HFFc6 (cell line): ENCODE results near the gene CCDC71. TPM values are rescaled to one million over a fixed set of nuclear protein-coding genes. Genes with fewer than 3 reads are reported as not detected.
A peak's percentile ranks its signal among the peaks of the same experiment; 100 is the strongest.

Experiments
- DNase-seq: peaks from one replicate; pipeline ENCODE4 v3.0.0-alpha.2; 2018
- H3K27ac Mint-ChIP-seq: 2 replicates; pipeline ENCODE4 v1.8.0; 2020; ENCODE audit warnings: mild to moderate bottlenecking, mixed read lengths
- H3K27me3 Mint-ChIP-seq: 2 replicates; pipeline ENCODE4 v1.8.0; 2021; ENCODE audit warnings: mild to moderate bottlenecking, moderate library complexity, mixed read lengths; ENCODE audit not compliant: insufficient read depth
- H3K36me3 Mint-ChIP-seq: 2 replicates; pipeline ENCODE4 v1.8.0; 2021; ENCODE audit warnings: low read depth, mixed read lengths
- H3K4me1 Mint-ChIP-seq: 2 replicates; pipeline ENCODE4 v1.8.0; 2020; ENCODE audit warnings: low read depth, mixed read lengths
- H3K4me3 Mint-ChIP-seq: 2 replicates; pipeline ENCODE4 v1.8.0; 2020; ENCODE audit warnings: mild to moderate bottlenecking, moderate library complexity, mixed read lengths
- H3K9me3 Mint-ChIP-seq: 2 replicates; pipeline ENCODE4 v1.8.0; 2020; ENCODE audit warnings: mild to moderate bottlenecking, mixed read lengths
- total RNA-seq, 6 experiments: library from RNA; stranded (reverse); fragmentation: NEBNext Ultra II Directional; extraction: Animal tissue kit (Norgen Biotek cat#: 25700); gene quantifications; 2 replicates in 1 of 6; 3 replicates in 5 of 6; pipeline ENCODE4 v1.2.3, GENCODE V29; 2021
- TF ChIP-seq, protein P1 (sequence below): fragments of 200-600 bp; sonication (generic); IDR thresholded peaks from 2 replicates; pipeline ENCODE4 v1.5.0; 2021; ENCODE audit warnings: antibody characterized with exemption, mild to moderate bottlenecking

Gene CCDC71
- total RNA-seq, 6 experiments from 2014 or later = 20.0 to 23.7 (median 21.9) TPM

- DNase-seq = no peak
Measured at GRCh38 chr3:49119036-49119435, 47.1 kb downstream of the CCDC71 start.

More at GRCh38 chr3:49119036-49119435, 47.1 kb downstream of the CCDC71 start:
- no peaks in the 10 kb centered on the region for H3K9me3 Mint-ChIP-seq
- peak overlapping the region; percentile 93 for H3K4me3 Mint-ChIP-seq
- peaks cover 24% of the 10 kb centered on the region for H3K36me3 Mint-ChIP-seq
- peak overlapping the region; percentile 94 for H3K27ac Mint-ChIP-seq
- peaks cover 13% of the 10 kb centered on the region for H3K4me1 Mint-ChIP-seq
- H3K27me3 Mint-ChIP-seq = peaks cover 2% of the 10 kb centered on the region
- TF ChIP-seq, protein P1, sequence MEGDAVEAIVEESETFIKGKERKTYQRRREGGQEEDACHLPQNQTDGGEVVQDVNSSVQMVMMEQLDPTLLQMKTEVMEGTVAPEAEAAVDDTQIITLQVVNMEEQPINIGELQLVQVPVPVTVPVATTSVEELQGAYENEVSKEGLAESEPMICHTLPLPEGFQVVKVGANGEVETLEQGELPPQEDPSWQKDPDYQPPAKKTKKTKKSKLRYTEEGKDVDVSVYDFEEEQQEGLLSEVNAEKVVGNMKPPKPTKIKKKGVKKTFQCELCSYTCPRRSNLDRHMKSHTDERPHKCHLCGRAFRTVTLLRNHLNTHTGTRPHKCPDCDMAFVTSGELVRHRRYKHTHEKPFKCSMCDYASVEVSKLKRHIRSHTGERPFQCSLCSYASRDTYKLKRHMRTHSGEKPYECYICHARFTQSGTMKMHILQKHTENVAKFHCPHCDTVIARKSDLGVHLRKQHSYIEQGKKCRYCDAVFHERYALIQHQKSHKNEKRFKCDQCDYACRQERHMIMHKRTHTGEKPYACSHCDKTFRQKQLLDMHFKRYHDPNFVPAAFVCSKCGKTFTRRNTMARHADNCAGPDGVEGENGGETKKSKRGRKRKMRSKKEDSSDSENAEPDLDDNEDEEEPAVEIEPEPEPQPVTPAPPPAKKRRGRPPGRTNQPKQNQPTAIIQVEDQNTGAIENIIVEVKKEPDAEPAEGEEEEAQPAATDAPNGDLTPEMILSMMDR = no peak

Other genes starting within 250 kb of the CCDC71 start
- 10 to 100 TPM; 60.0 to 71.6 (median 68.3) TPM for gene ARIH2, start 247.5 kb downstream of the CCDC71 start, total RNA-seq
- 10 to 100 TPM; 29.1 to 41.4 (median 31.6) TPM for gene P4HTM, start 176.1 kb downstream of the CCDC71 start, total RNA-seq
- 100 to 1,000 TPM; 107 to 123 (median 115) TPM for gene WDR6, start 158.9 kb downstream of the CCDC71 start, total RNA-seq
- 10 to 100 TPM; 25.3 to 33.9 (median 29.5) TPM for gene DALRD3, start 147.8 kb downstream of the CCDC71 start, total RNA-seq
- 100 to 1,000 TPM; 129 to 164 (median 153) TPM for gene NDUFAF3, start 144.2 kb downstream of the CCDC71 start, total RNA-seq
- gene IMPDH2, start 136.9 kb downstream of the CCDC71 start, total RNA-seq = 100 to 1,000 TPM; 195 to 228 (median 202) TPM
- gene QRICH1, start 72.3 kb downstream of the CCDC71 start, total RNA-seq = 100 to 1,000 TPM in 2 of 6 experiments, 10 to 100 TPM in 4; 88.7 to 106 (median 94.6) TPM
- 100 to 1,000 TPM; 183 to 263 (median 237) TPM for gene QARS1, start 61.6 kb downstream of the CCDC71 start, total RNA-seq
- 10 to 100 TPM; 35.2 to 49.2 (median 42.6) TPM for gene USP19, start 45.5 kb downstream of the CCDC71 start, total RNA-seq
- gene LAMB2, start 33.3 kb downstream of the CCDC71 start, total RNA-seq = 100 to 1,000 TPM; 432 to 518 (median 449) TPM
- 10 to 100 TPM; 16.7 to 22.0 (median 19.6) TPM for gene KLHDC8B, start 5.3 kb upstream of the CCDC71 start, total RNA-seq
- 1 to 10 TPM; 2.4 to 3.5 (median 2.9) TPM for gene C3orf62, start 110.9 kb upstream of the CCDC71 start, total RNA-seq
- 10 to 100 TPM; 41.4 to 48.3 (median 44.8) TPM for gene USP4, start 173.7 kb upstream of the CCDC71 start, total RNA-seq
- 100 to 1,000 TPM; 359 to 607 (median 548) TPM for gene GPX1, start 192.0 kb upstream of the CCDC71 start, total RNA-seq
- 100 to 1,000 TPM; 703 to 739 (median 716) TPM for gene RHOA, start 245.6 kb upstream of the CCDC71 start, total RNA-seq
- gene TCTA, start 246.1 kb upstream of the CCDC71 start, total RNA-seq = 10 to 100 TPM; 45.5 to 58.7 (median 49.9) TPM